SU-DHL-6 (cell line): Measurements from ENCODE around the gene KCNAB2.

Experiments used
- H2AFZ ChIP-seq: fragments of 200-600 bp; sonication (generic); 2 replicates; pipeline ENCODE4 v1.6.1; 2014; ENCODE audit warnings: low read depth, mild to moderate bottlenecking, moderate library complexity, mixed read lengths, antibody characterized with exemption, low read length; ENCODE audit not compliant: severe bottlenecking
- H3F3A ChIP-seq: fragments of 200-600 bp; shearing (Covaris generic); 2 replicates; pipeline ENCODE4 v1.6.0; 2016; ENCODE audit warnings: antibody characterized with exemption, mild to moderate bottlenecking; ENCODE audit not compliant: insufficient read depth
- H3K27ac ChIP-seq: fragments of 200-600 bp; sonication (generic); 2 replicates; pipeline ENCODE4 v1.5.1; 2016; ENCODE audit warnings: low read depth, mild to moderate bottlenecking, low read length, moderate library complexity, mixed read lengths
- H3K27me3 ChIP-seq: fragments of 200-600 bp; sonication (generic), shearing (Covaris generic); 2 replicates; pipeline ENCODE4 v1.6.0; 2014; ENCODE audit warnings: mild to moderate bottlenecking, low read length
- H3K36me3 ChIP-seq: fragments of 200-600 bp; sonication (generic); 2 replicates; pipeline ENCODE4 v1.6.1; 2014; ENCODE audit warnings: mild to moderate bottlenecking, low read length, mixed read lengths
- H3K4me2 ChIP-seq: fragments of 300-600, 200-600 bp; shearing (Covaris generic), sonication (generic); 2 replicates; pipeline ENCODE4 v1.6.0; 2014; ENCODE audit warnings: low read length, low read depth, mild to moderate bottlenecking; ENCODE audit not compliant: poor library complexity, severe bottlenecking
- H3K4me3 ChIP-seq: fragments of 200-600 bp; sonication (generic); 2 replicates; pipeline ENCODE4 v1.5.1; 2014; ENCODE audit warnings: antibody characterized with exemption, low read length, mild to moderate bottlenecking, mixed read lengths; ENCODE audit not compliant: insufficient read depth, poor library complexity, severe bottlenecking
- H3K79me2 ChIP-seq: fragments of 200-600 bp; sonication (generic); 2 replicates; pipeline ENCODE4 v1.6.1; 2014; ENCODE audit warnings: mild to moderate bottlenecking, low read length, moderate library complexity; ENCODE audit not compliant: insufficient read depth
- H3K9ac ChIP-seq: fragments of 200-600 bp; sonication (generic); 2 replicates; pipeline ENCODE4 v1.7.0; 2014; ENCODE audit warnings: mild to moderate bottlenecking, low read length
- H3K9me2 ChIP-seq: fragments of 200-600 bp; sonication (generic); replicated peaks from 2 replicates; pipeline ENCODE4 v1.6.1; 2014; ENCODE audit warnings: low read length; ENCODE audit not compliant: insufficient read depth
- H3K9me3 ChIP-seq: fragments of 200-600 bp; sonication (generic); 2 replicates; pipeline ENCODE4 v1.6.1; 2014; ENCODE audit warnings: low read length, mixed read lengths; ENCODE audit not compliant: insufficient read depth
- H4K20me1 ChIP-seq: fragments of 200-600 bp; sonication (generic); 2 replicates; pipeline ENCODE4 v1.6.1; 2014; ENCODE audit warnings: low read depth, mild to moderate bottlenecking, antibody characterized with exemption, low read length, moderate library complexity, mixed read lengths
- EZH2phosphoT487 ChIP-seq: fragments of 200-600 bp; sonication (generic), shearing (Covaris generic); conservative IDR thresholded peaks from 2 replicates; pipeline ENCODE4 v1.6.1; 2018; ENCODE audit warnings: mild to moderate bottlenecking, antibody characterized with exemption, low read length, moderate library complexity, mixed read lengths
- TF ChIP-seq, protein P1 (sequence below): fragments of 200-600 bp; sonication (generic); IDR thresholded peaks from one replicate; pipeline ENCODE4 v1.5.1; 2017; ENCODE audit warnings: antibody characterized with exemption, mild to moderate bottlenecking, low read length, moderate library complexity; ENCODE audit not compliant: insufficient read depth, poor library complexity, severe bottlenecking

The KCNAB2 gene

DNA sequence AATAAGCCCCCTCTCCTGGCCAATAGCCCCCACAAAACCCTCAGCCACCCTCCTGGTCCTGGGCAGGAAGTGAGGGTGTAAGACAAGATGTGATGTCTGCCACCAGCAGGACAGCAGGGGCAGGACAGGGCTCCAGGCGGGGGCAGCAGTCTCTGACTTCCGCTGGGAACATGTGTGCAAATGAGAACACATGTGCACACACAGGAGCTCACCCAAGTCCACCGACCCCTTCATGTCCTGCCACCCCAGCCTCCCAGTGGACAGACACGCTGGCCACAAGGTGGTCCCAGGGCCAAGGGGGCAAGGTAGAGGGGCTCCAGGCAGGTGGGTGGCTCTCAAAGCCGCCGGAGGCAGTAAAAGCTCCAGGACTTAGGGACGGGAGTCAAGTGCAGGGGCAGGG, 60.1 kb downstream of the KCNAB2 start:
- no peak overlapping the region for H3K4me3 ChIP-seq
- no peak overlapping the region for H3K9ac ChIP-seq
- H4K20me1 ChIP-seq: no peaks in the 10 kb centered on the region
- no peak overlapping the region for H3K27ac ChIP-seq
- H3K36me3 ChIP-seq: no peaks in the 10 kb centered on the region
- no peak overlapping the region for H3K4me2 ChIP-seq
- H3K9me3 ChIP-seq: no peaks in the 10 kb centered on the region
- no peak overlapping the region for H2AFZ ChIP-seq
- TF ChIP-seq EZH2phosphoT487: no peak
- TF ChIP-seq, protein P1, sequence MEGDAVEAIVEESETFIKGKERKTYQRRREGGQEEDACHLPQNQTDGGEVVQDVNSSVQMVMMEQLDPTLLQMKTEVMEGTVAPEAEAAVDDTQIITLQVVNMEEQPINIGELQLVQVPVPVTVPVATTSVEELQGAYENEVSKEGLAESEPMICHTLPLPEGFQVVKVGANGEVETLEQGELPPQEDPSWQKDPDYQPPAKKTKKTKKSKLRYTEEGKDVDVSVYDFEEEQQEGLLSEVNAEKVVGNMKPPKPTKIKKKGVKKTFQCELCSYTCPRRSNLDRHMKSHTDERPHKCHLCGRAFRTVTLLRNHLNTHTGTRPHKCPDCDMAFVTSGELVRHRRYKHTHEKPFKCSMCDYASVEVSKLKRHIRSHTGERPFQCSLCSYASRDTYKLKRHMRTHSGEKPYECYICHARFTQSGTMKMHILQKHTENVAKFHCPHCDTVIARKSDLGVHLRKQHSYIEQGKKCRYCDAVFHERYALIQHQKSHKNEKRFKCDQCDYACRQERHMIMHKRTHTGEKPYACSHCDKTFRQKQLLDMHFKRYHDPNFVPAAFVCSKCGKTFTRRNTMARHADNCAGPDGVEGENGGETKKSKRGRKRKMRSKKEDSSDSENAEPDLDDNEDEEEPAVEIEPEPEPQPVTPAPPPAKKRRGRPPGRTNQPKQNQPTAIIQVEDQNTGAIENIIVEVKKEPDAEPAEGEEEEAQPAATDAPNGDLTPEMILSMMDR: no peak
- no peaks in the 10 kb centered on the region for H3K79me2 ChIP-seq
- no peaks in the 10 kb centered on the region for H3K9me2 ChIP-seq
- no peaks in the 10 kb centered on the region for H3K27me3 ChIP-seq
- H3F3A ChIP-seq: no peaks in the 10 kb centered on the region

DNA sequence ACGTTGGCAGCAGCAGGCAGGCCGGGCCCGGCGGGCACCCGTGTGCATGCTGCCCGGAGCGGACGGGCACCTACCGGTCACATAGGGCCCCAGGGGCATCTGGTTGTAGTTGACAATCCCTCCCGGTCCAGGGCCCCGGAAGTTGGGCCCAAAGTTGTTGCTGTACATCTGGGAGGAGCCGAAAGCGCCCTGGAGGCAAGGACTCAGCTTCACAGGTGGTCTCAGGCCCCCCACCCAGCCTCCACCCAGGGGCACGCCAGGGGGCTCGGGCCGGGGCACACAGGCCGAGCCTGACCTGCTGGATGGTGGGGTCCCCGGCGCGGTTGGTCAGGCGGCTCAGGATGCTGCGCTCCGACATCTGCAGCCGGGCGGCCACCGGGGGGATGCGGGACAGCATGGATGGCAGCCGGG, 60.6 kb downstream of the KCNAB2 start:
- H3K9ac ChIP-seq: no peak overlapping the region
- no peak overlapping the region for H3K4me2 ChIP-seq
- no peak overlapping the region for H3K27ac ChIP-seq
- H2AFZ ChIP-seq: no peak overlapping the region
- no peaks in the 10 kb centered on the region for H3K9me3 ChIP-seq
- no peaks in the 10 kb centered on the region for H3K36me3 ChIP-seq
- H3K9me2 ChIP-seq: no peaks in the 10 kb centered on the region
- no peak overlapping the region for H3K4me3 ChIP-seq
- TF ChIP-seq, protein P1: no peak
- no peak for TF ChIP-seq EZH2phosphoT487
- H3K27me3 ChIP-seq: no peaks in the 10 kb centered on the region
- H4K20me1 ChIP-seq: no peaks in the 10 kb centered on the region
- H3K79me2 ChIP-seq: no peaks in the 10 kb centered on the region
- no peaks in the 10 kb centered on the region for H3F3A ChIP-seq

DNA sequence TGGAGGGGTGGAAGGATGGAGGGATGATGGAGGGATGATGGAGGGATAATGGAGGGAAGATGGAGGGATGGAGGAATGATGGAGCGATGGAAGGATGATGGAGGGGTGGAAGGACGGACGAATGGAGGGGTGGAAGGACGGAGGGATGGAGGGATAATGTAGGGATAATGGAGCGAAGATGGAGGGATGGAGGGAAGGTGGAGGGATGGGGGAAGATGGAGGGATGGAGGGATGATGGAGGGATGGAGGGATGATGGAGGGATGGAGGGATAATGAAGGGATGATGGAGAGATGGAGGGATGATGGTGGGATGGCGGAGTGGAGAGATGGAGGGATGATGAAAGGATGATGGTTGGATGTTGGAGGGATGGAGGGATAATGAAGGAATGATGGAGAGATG, 61.3 kb downstream of the KCNAB2 start:
- Histone ChIP-seq H3K9me2 (no peaks in the 10 kb centered on the region), H3K36me3 (no peaks in the 10 kb centered on the region), H3K27me3 (no peaks in the 10 kb centered on the region), H3K4me2 (no peak overlapping the region), H4K20me1 (no peaks in the 10 kb centered on the region), H3K79me2 (no peaks in the 10 kb centered on the region), H3K9ac (no peak overlapping the region), H3K4me3 (no peak overlapping the region), H3K27ac (no peak overlapping the region), H2AFZ (no peak overlapping the region), H3K9me3 (no peaks in the 10 kb centered on the region), H3F3A (no peaks in the 10 kb centered on the region)
- TF ChIP-seq, protein P1: no peak
- TF ChIP-seq EZH2phosphoT487: no peak
